DMS53 (cell line): ENCODE measurements around the gene LARGE1.

Source experiments
- DNase-seq: peaks from one replicate; lab custom pipeline; 2025; lab: John Stamatoyannopoulos, UW

The LARGE1 gene

DNA sequence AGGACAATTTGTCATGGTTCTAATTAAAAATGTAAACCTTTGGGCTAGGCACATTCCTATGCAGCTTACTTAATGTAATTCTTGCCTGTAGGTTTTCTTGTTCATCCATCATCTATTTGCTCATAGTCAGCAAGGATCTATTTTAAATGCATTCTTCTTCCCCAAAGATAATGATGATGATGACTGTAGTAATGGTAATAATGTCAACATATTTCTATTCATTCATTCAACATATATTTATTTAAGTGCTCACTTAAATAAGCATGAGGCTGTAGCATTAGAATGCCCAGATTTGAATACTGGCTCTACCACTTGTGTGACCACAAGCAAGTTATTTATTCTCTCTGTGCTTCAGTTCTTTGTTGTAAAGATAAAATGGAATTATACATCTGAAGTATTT, 692.5 kb downstream of the LARGE1 start:
- no peak for DNase-seq

- no peak for DNase-seq
Observed at GRCh38 chr22:33224841-33225240, 695.4 kb downstream of the LARGE1 start.
